Uterus (tissue), 2 donors: Measurements from ENCODE around the gene PCDHB6.

ENCODE experiments used
- POLR2A ChIP-seq, 2 donors: fragments of 450-650 bp; IDR thresholded peaks; one replicate each; pipeline ENCODE4 v1.6.1; 2016; ENCODE audit warnings: antibody characterized with exemption in 2 of 2, mild to moderate bottlenecking in 1 of 2, moderate library complexity in 1 of 2
- TF ChIP-seq, protein P1 (sequence below), 4 experiments: fragments of 200-600 bp in 2 of 4; fragments of 450-650 bp in 2 of 4; sonication (generic) in 2 of 4; IDR thresholded peaks; one replicate each; pipeline ENCODE4 v1.5.1; 2016 to 2019; ENCODE audit warnings: antibody characterized with exemption in 4 of 4, mild to moderate bottlenecking in 2 of 4, moderate library complexity in 1 of 4

DNA sequence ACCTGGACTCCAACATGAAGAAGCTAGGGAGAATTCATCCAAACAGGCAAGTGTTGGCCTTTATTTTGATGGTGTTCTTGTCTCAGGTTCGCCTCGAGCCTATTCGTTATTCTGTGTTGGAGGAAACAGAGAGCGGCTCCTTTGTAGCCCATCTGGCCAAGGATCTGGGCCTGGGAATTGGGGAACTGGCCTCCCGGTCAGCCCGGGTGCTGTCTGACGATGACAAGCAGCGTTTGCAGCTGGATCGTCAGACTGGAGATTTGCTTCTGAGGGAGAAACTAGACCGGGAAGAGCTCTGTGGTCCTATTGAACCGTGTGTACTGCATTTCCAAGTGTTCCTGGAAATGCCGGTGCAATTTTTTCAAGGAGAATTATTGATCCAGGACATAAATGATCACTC lies 27.9 kb upstream of the PCDHB6 start:
- TF ChIP-seq, protein P1, sequence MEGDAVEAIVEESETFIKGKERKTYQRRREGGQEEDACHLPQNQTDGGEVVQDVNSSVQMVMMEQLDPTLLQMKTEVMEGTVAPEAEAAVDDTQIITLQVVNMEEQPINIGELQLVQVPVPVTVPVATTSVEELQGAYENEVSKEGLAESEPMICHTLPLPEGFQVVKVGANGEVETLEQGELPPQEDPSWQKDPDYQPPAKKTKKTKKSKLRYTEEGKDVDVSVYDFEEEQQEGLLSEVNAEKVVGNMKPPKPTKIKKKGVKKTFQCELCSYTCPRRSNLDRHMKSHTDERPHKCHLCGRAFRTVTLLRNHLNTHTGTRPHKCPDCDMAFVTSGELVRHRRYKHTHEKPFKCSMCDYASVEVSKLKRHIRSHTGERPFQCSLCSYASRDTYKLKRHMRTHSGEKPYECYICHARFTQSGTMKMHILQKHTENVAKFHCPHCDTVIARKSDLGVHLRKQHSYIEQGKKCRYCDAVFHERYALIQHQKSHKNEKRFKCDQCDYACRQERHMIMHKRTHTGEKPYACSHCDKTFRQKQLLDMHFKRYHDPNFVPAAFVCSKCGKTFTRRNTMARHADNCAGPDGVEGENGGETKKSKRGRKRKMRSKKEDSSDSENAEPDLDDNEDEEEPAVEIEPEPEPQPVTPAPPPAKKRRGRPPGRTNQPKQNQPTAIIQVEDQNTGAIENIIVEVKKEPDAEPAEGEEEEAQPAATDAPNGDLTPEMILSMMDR (IDR thresholded peaks at IDR 0.05): no peak
- TF ChIP-seq POLR2A (IDR thresholded peaks at IDR 0.05): no peak
